Peyer's patch (tissue), 4 donors: ENCODE measurements around the gene NDUFS7.

Experiments
- CTCF ChIP-seq, 6 experiments: fragments of 450-650 bp in 4 of 6; fragments of 200-600 bp in 2 of 6; sonication (generic) in 1 of 6; IDR thresholded peaks; one replicate each; pipeline ENCODE4 v1.5.1; 2017 to 2019; ENCODE audit warnings: antibody characterized with exemption in 6 of 6, mild to moderate bottlenecking in 3 of 6, moderate library complexity in 1 of 6
- POLR2A ChIP-seq, 2 donors: fragments of 450-650 bp; IDR thresholded peaks; one replicate each; pipeline ENCODE4 v1.5.1; 2017; ENCODE audit warnings: antibody characterized with exemption in 2 of 2, mild to moderate bottlenecking in 2 of 2, moderate library complexity in 2 of 2

- no peak for TF ChIP-seq POLR2A (IDR thresholded peaks at IDR 0.05)
- TF ChIP-seq CTCF (IDR thresholded peaks at IDR 0.05), result no peak
Observed at GRCh38 chr19:1340681-1341469, 42.8 kb upstream of the NDUFS7 start.
